ENCODE data around the gene LMOD1. TPM values are rescaled to one million over a fixed set of nuclear protein-coding genes. Genes with fewer than 3 reads are reported as not detected.

The LMOD1 gene
- total RNA-seq, 1 donor from 2014 or later, result 0.37 TPM

GRCh38 chr1:201883786-201884185, 62.6 kb downstream of the LMOD1 start:
- Histone ChIP-seq H3K79me2 (ENCODE audit: low read depth) (no peaks in the 10 kb centered on the region), H3K9ac (no peak overlapping the region), H3K4me2 (no peak overlapping the region), H3F3A (ENCODE audit: low read depth) (peaks cover 12% of the 10 kb centered on the region), H4K20me1 (ENCODE audit: low read depth) (no peaks in the 10 kb centered on the region), H3K36me3 (no peaks in the 10 kb centered on the region), H3K9me3 (ENCODE audit: low read depth) (no peaks in the 10 kb centered on the region), H3K27me3 (no peaks in the 10 kb centered on the region), H3K4me3 (no peak overlapping the region), H3K27ac (no peak overlapping the region), H3K4me1 (peaks cover 7% of the 10 kb centered on the region), H2AFZ (replicated peaks) (no peak overlapping the region)
- H3K9me3 Mint-ChIP-seq, result no peaks in the 10 kb centered on the region
- no peak overlapping the region for H3K27ac Mint-ChIP-seq
- DNase-seq (ENCODE audit: low spot score), result no peak
- peaks cover 4% of the 10 kb centered on the region for H3K27me3 Mint-ChIP-seq (ENCODE audit: insufficient read depth, low read depth)
- no peak overlapping the region for H3K4me3 Mint-ChIP-seq
- peaks cover 8% of the 10 kb centered on the region for H3K4me1 Mint-ChIP-seq
- TF ChIP-seq EZH2 (IDR thresholded peaks at IDR 0.05) (no peak), EZH2phosphoT487 (IDR thresholded peaks at IDR 0.05) (no peak), CTCF (IDR thresholded peaks at IDR 0.05) (no peak)
- peaks cover 7% of the 10 kb centered on the region for H3K36me3 Mint-ChIP-seq

GRCh38 chr1:201883266-201883665, 63.1 kb downstream of the LMOD1 start:
- TF ChIP-seq EZH2 (IDR thresholded peaks at IDR 0.05) (no peak), EZH2phosphoT487 (IDR thresholded peaks at IDR 0.05) (no peak), CTCF (IDR thresholded peaks at IDR 0.05) (no peak)
- Mint-ChIP-seq H3K27me3 (ENCODE audit: insufficient read depth, low read depth) (peaks cover 4% of the 10 kb centered on the region), H3K4me3 (no peak overlapping the region), H3K9me3 (no peaks in the 10 kb centered on the region), H3K36me3 (peaks cover 8% of the 10 kb centered on the region), H3K4me1 (peaks cover 7% of the 10 kb centered on the region), H3K27ac (no peak overlapping the region)
- no peak overlapping the region for H2AFZ ChIP-seq (replicated peaks)
- H3K27me3 ChIP-seq, result no peaks in the 10 kb centered on the region
- H3K27ac ChIP-seq, result no peak overlapping the region
- H3K9me3 ChIP-seq (ENCODE audit: low read depth), result no peaks in the 10 kb centered on the region
- DNase-seq (ENCODE audit: low spot score), result no peak
- H3K9ac ChIP-seq, result no peak overlapping the region
- no peaks in the 10 kb centered on the region for H4K20me1 ChIP-seq (ENCODE audit: low read depth)
- H3F3A ChIP-seq (ENCODE audit: low read depth), result peaks cover 16% of the 10 kb centered on the region
- H3K4me2 ChIP-seq, result no peak overlapping the region
- no peaks in the 10 kb centered on the region for H3K36me3 ChIP-seq
- H3K79me2 ChIP-seq (ENCODE audit: low read depth), result no peaks in the 10 kb centered on the region
- no peak overlapping the region for H3K4me3 ChIP-seq
- peaks cover 5% of the 10 kb centered on the region for H3K4me1 ChIP-seq

GRCh38 chr1:201882665-201883132, 63.6 kb downstream of the LMOD1 start:
- no peaks in the 10 kb centered on the region for H3K9me3 Mint-ChIP-seq
- no peak for TF ChIP-seq CTCF (IDR thresholded peaks at IDR 0.05)
- no peak for TF ChIP-seq EZH2 (IDR thresholded peaks at IDR 0.05)
- TF ChIP-seq EZH2phosphoT487 (IDR thresholded peaks at IDR 0.05), result no peak
- no peaks in the 10 kb centered on the region for H3K4me1 ChIP-seq
- peaks cover 8% of the 10 kb centered on the region for H3K36me3 Mint-ChIP-seq
- H3K79me2 ChIP-seq (ENCODE audit: low read depth), result no peaks in the 10 kb centered on the region
- DNase-seq (ENCODE audit: low spot score), result no peak
- no peak overlapping the region for H3K4me2 ChIP-seq
- no peak overlapping the region for H3K4me3 Mint-ChIP-seq
- no peaks in the 10 kb centered on the region for H3K27me3 ChIP-seq
- no peak overlapping the region for H3K27ac Mint-ChIP-seq
- no peak overlapping the region for H3K4me3 ChIP-seq
- H2AFZ ChIP-seq (replicated peaks), result no peak overlapping the region
- H3K4me1 Mint-ChIP-seq, result peaks cover 2% of the 10 kb centered on the region
- H3K36me3 ChIP-seq, result no peaks in the 10 kb centered on the region
- H3K27me3 Mint-ChIP-seq (ENCODE audit: insufficient read depth, low read depth), result peaks cover 3% of the 10 kb centered on the region
- no peaks in the 10 kb centered on the region for H4K20me1 ChIP-seq (ENCODE audit: low read depth)
- H3F3A ChIP-seq (ENCODE audit: low read depth), result peaks cover 13% of the 10 kb centered on the region
- no peaks in the 10 kb centered on the region for H3K9me3 ChIP-seq (ENCODE audit: low read depth)
- H3K9ac ChIP-seq, result no peak overlapping the region
- H3K27ac ChIP-seq, result no peak overlapping the region
